Measurements from ENCODE around the gene PGAP6.
"Not testable (repeated sequence)": the region's sequence is repeated elsewhere in the genome, so short reads cannot be mapped to it uniquely, and the experiment has no call there.

PGAP6 gene

DNA sequence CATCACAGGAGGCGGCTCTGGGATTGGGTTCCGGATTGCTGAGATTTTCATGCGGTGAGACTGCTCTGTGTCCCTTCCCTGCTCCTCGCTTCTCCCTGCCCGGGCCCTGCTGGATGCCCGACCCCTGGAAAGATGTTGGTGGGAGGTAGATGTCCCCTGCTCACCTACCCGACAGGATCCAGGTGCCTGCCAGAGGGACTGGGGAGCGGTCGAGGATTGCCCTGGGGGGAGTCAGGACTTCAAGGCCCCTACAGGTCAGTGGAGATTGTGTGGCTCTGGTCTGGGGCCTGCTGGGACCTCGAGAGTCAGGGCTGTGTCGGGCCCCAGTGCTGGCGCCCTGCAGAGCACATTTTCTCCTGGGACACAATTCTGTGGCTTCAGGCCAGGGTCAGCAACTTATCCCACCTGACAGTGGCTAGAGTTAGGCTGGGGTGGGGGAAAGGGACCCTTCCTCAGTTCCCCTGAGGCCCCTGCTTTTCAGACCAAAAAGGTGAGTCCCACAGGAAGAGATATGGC, 23.3 kb upstream of the PGAP6 start:
- DNase-seq (ENCODE audit: low read depth in 4 of 4, low spot score in 1 of 4): no peak

DNA sequence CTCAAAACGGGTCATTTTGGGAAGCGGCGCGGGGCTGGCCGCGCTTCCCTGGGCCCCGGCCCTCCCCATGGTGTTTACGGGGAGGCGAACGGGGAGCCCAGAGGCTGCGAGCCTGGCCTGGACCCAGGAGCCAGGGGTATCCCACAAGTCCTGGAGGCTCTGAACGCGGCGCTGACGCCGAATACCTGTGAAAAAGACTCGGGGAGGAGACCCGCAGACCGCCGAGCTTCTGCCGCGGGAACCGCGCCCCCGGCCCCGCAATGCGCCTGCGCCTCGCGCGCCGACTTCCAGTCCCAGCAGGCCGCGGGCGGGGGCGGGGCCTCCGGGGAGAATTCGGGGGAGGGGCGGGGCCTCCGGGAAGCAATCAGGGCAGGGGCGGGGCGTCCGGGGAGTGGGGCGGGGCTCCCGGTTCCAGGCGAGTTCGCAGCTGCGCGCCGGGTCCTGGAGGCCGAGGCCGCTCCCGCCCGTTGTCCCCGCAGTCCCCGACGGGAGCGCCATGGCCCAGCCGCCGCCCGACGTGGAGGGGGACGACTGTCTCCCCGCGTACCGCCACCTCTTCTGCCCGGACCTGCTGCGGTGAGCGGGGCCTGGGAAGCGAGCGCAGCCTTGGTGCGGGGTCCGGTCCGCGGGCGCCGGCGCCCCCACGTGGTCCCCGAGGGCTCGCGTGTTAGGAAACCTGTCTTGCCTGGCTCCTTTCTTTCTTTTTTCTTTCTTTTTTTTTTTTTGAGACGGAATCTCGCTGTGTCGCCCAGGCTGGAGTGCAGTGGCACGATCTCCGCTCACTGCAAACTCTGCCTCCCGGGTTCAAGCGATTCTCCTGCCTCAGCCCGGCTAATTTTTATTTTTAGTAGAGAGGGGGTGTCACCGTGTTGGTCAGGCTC, 19.9 kb upstream of the PGAP6 start, which contains the start of gene DECR2:
Gene DECR2 (plus strand): TSS at position 418 of the 881 bp plus-strand sequence. CDS start 79 bp downstream, at position 497.
- DNase-seq (ENCODE audit: low read depth in 4 of 4, low spot score in 1 of 4): peak; percentile 99 to 100 (median 99)

- DNase-seq (ENCODE audit: low read depth in 4 of 4, low spot score in 1 of 4): no peak
Measured at GRCh38 chr16:400061-400591, 18.3 kb upstream of the PGAP6 start.

DNA sequence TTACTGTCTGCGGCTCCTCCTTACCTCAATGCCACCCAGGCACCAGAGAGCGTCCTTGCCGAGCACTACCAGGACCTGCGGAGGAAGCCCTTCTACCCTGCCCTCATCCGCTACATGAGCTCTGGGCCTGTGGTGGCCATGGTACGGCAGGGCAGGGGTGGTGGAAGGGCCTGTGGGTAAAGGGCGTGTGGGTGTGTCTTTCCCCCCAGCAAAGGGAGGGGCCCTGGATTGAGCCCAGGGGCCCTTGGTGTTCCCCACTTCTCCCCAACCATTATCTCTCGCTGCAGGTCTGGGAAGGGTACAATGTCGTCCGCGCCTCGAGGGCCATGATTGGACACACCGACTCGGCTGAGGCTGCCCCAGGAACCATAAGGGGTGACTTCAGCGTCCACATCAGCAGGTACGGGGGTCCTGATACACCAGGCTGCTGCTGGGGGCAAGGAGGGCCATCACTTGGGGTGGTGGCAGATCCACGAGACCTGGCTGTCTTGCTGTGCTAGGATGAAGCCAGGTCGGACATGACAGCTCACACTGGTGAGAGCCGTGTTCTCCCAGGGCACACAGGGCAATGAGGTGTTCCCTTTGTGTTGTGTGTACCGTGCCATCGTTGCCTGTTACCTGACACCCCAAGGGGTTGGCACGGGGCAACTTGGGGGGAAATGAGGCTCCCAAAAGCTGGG, 17.7 kb upstream of the PGAP6 start:
- DNase-seq (ENCODE audit: low read depth in 4 of 4, low spot score in 1 of 4): no peak

DNA sequence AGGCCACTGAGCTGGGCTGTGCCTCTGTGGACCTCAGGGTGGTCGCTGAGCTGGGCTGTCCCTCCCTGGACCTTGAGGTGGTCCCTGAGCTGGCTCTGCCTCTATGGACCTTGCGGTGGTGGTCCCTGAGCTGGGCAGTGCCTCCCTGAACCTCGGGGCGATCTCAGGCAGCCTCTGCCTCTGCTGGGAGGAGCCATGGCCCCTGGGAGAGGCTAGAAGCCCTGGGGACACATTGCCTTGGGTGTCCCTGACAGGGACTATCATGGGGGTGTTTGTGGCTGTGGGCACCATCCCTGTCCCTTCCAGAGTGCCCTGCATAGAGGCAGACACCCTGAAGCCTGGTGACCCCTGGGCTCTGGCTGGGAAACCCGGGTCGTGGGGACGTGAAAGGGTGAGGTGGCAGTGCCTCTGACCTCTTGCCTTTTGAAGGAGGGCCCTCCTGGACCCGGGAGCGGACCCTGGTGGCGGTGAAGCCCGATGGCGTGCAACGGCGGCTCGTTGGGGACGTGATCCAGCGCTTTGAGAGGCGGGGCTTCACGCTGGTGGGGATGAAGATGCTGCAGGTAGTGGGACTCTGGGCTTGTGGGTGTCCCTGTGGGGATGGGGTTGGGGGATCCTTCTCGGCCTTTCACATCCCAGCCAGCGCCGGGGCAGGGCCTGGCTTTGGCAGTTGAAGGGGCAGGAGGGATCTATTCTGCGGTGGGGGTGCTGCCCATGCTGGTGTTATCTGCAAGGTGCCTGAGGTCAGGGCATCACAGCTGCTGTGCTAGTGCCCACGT, 17.0 kb upstream of the PGAP6 start:
- DNase-seq (ENCODE audit: low read depth in 4 of 4, low spot score in 1 of 4): no peak

GRCh38 chr16:397736-398332, 16.1 kb upstream of the PGAP6 start:
- no peak for DNase-seq (ENCODE audit: low read depth in 4 of 4, low spot score in 1 of 4)

DNA sequence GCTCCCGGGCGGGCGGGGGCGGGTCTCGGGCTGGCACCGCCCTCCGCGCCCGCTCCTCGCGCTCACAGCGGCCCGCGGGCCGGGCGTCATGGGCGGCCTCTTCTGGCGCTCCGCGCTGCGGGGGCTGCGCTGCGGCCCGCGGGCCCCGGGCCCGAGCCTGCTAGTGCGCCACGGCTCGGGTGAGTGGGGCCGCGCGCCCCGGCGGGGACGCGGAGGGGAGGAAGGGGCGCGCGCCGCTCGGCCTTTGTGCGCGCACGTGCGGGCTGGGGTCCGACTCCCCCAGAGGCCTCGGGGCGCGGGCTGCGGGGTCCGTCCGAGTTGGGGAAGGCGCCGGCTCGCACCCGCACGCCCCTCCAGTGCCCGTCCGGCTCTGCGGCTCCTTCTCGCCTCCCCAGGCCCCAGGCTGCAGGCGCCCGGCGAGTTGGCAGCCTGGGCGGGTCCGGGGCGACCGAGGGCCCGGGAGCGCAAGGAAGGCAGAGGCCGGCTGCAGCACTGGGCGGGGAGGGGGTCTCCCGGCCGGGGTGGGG, 15.4 kb upstream of the PGAP6 start, which contains the start of gene NME4:
Gene NME4 (plus strand): TSS at position 65 of the 527 bp plus-strand sequence. CDS start 24 bp downstream, at position 89.
- no peak for DNase-seq (ENCODE audit: low read depth in 4 of 4, low spot score in 1 of 4)

DNA sequence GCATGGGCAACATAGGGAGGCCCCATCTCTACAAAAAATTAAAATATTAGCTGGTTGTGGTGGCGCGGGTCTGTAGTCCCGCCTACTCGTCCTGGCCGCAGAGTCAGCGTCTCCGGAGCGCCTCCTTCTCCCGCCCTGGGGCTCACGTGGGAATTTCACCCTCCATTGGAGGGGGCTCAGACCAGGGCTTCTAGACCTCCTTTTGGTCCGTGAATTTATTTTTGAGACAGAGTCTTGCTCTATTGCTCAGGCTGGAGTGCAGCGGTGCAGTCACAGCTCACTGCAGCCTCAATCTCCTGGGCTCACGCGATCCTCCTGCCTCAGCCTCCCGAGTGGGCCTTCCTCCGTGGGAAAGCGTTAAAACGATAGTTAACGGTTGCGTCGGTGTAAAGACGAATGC, 14.8 kb upstream of the PGAP6 start:
- no peak for DNase-seq (ENCODE audit: low read depth in 4 of 4, low spot score in 1 of 4)

GRCh38 chr16:396199-396598, 14.4 kb upstream of the PGAP6 start:
- no peak for DNase-seq (ENCODE audit: low read depth in 4 of 4, low spot score in 1 of 4)

DNA sequence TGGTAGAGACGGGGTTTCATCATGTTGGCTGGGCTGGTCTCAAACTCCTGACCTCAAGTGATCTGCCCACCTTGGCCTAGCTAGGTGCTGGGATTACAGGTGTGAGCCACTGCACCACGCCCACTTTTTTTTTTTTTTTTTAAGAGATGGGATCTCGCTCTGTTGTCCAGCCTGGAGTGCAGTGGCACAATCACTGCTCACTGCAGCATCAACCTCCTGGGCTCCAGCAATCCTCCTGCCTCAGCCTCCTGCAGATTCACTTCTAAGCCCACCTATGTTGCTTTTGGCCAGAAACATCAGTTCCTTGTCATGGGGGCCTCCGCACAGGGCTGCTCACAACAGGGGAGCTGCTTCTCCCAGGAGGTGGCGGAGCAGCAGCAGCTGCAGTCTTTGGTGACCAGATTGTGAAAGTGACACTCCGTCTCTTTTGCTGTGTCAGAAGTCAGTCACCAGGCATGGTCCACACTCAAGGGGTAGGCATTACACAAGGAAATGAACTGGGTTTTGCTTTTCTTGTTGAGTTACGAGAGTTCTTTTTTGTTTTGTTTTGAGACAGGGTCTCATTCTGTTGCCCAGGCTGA, 10.8 kb upstream of the PGAP6 start:
- DNase-seq (ENCODE audit: low read depth in 4 of 4, low spot score in 1 of 4): no peak

DNA sequence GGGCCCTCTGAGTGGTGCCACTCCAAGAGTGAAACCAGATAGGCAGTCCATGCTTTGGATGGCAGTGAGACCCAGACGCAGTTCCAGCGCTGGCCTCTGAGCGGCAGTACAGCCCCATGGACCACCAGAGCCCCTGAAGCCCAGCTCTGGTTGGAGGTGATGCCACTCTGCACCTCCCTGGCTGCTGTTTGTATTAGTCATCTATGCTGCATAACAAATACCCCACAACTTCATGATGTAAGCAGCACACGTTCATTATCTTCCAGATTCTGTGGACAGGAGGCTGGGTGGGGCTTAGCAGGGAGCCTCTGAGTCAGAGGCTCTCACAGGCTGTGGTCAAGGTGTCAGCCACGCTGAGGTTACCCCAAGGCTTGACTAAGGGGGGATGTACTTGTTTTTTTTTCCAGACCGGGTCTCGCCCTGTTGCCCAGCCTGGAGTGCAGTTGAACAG, 10.1 kb upstream of the PGAP6 start:
- peak; percentile 51 to 81 (median 62) for DNase-seq (ENCODE audit: low read depth in 4 of 4, low spot score in 1 of 4)

- no peak for DNase-seq (ENCODE audit: low read depth in 4 of 4, low spot score in 1 of 4)
Measured at GRCh38 chr16:389352-389751, 7.6 kb upstream of the PGAP6 start.

GRCh38 chr16:387761-388666, 6.2 kb upstream of the PGAP6 start:
- DNase-seq (ENCODE audit: low read depth in 4 of 4, low spot score in 1 of 4): not testable (repeated sequence)

DNA sequence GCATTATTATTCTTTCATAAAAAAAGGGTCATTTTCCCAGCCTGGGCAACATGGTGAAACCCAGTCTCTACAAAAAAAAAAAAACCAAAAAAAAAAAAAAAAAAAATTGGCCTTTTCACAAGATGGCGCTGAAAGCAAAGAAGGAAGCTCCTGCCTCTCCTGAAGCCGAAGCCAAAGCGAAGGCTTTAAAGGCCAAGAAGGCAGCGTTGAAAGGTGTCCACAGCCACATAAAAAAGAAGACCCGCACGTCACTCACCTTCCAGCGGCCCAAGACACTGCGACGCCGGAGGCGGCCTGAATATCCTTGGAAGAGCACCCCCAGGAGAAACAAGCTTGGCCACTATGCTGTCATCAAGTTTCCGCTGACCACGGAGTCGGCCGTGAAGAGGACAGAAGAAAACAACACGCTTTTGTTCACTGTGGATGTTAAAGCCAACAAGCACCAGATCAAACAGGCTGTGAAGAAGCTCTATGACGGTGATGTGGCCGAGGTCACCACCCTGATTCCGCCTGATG, 4.9 kb upstream of the PGAP6 start:
- no peak for DNase-seq (ENCODE audit: low read depth in 4 of 4, low spot score in 1 of 4)

DNA sequence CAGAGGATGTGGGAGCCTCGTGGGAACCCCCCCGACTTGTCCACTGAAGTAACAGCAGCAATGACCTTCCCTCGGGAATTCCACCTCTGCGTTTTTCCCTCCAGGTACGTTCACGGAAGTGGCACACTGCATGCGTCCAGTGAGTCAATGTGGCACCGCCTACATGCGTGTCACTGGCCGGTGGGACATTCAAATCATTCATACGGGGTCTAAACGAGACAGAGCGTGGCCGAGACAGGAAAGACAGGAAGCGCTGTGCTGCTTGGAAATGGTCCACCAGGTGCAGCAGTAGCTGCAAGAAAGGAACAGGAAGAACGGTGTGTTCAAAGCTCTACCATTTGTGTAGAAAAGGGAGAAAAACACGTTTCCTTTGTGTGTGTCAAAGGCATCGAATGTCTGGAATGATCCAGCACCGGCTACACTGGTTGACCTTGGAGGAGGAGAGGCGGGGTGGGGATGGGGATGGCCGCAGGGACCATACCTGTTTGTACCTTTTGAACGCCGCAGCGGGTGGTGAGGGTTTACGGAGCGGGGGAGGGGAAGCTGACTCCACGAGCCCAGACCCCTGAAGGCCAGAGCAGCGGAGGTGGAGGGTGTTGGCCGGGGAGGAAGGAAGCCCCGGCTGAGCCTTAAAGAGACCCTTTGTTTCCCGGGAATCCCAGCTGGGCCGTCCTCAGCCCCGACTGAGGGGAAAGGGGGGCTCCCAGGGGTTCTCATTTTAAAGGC, 1.7 kb upstream of the PGAP6 start:
- no peak for DNase-seq (ENCODE audit: low read depth in 4 of 4, low spot score in 1 of 4)

DNA sequence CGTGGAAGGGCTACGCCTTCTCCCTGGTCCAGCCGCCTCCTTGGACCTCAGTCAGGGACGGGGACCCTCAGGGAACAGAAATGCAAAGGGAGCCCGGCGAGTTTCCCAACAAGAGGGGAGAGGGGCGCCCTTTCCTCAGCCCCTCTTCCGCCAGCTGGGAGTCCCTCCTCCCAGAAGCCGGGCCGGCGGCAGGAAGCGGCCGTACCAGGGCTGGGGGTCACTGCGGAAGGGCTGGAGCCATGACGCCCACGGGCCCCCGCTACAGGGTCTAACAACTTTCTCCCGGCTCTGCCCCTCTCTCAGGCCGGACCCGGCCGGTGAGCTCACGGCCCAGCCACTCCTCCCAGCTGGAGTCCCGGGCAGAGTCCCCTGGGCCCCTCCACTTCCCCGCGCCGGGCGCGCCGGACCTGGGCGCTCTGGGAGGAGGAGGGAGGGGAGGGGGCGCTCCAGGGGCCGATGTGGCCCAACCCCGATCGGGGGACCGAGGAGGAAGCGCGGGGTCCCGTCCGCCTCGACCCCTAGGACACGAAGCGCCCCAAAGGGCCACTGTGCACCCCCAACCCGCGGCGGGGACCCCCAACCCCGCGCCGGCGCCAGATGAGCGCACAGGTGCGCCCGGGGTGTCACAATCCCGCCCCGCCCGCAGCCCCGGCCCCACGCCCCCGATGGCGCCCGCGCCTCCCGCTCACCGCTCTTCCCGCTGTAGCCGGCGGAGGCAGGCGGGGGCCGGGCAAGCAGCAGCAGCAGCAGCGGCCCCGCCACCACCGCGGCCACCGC, 578 bp downstream of the PGAP6 start:
- DNase-seq (ENCODE audit: low read depth in 4 of 4, low spot score in 1 of 4): no peak

DNA sequence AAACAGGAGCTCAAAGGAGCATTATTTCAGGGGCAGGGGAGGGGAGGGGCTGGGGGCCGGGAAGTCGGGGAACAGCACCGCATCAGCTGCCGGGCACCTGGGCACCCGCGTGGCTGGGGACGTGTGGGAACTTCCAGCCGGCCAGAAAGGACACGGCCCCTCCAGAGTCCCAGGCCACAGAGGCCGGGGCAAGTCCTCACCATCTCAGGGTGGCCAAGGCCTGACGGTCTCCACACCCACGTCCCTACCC, 1.1 kb downstream of the PGAP6 start:
- DNase-seq (ENCODE audit: low read depth in 4 of 4, low spot score in 1 of 4): no peak

Data from stimulated activated CD4-positive, alpha-beta T cell treated with anti-CD3 and anti-CD28 coated beads, Interleukin-1b, Interleukin-23, amount 100 ng/mL, for 24 hours (primary cell).